ENCODE results near the gene LIFR.
"Not testable (repeated sequence)": the region's sequence is repeated elsewhere in the genome, so short reads cannot be mapped to it uniquely, and the experiment has no call there.

Gene LIFR

GRCh38 chr5:38582293-38582974, 26.0 kb upstream of the LIFR start:
- no peak for DNase-seq (ENCODE audit: low read depth)

- DNase-seq (ENCODE audit: low read depth) = no peak
Measured at GRCh38 chr5:38581597-38581996, 25.2 kb upstream of the LIFR start.

- DNase-seq (ENCODE audit: low read depth) = no peak
Measured at GRCh38 chr5:38579105-38579504, 22.7 kb upstream of the LIFR start.

GRCh38 chr5:38576961-38577684, 20.7 kb upstream of the LIFR start:
- no peak for DNase-seq (ENCODE audit: low read depth)

GRCh38 chr5:38576442-38576841, 20.0 kb upstream of the LIFR start:
- no peak for DNase-seq (ENCODE audit: low read depth)

- no peak for DNase-seq (ENCODE audit: low read depth)
Measured at GRCh38 chr5:38575476-38575875, 19.0 kb upstream of the LIFR start.

GRCh38 chr5:38574009-38574408, 17.6 kb upstream of the LIFR start:
- no peak for DNase-seq (ENCODE audit: low read depth)

GRCh38 chr5:38573521-38573920, 17.1 kb upstream of the LIFR start:
- DNase-seq (ENCODE audit: low read depth) = no peak

- DNase-seq (ENCODE audit: low read depth) = no peak
Measured at GRCh38 chr5:38569180-38569579, 12.7 kb upstream of the LIFR start.

GRCh38 chr5:38567306-38567705, 10.9 kb upstream of the LIFR start:
- DNase-seq (ENCODE audit: low read depth) = not testable (repeated sequence)

GRCh38 chr5:38563624-38564023, 7.2 kb upstream of the LIFR start:
- DNase-seq (ENCODE audit: low read depth) = no peak

- no peak for DNase-seq (ENCODE audit: low read depth)
Measured at GRCh38 chr5:38562444-38563210, 6.2 kb upstream of the LIFR start.

GRCh38 chr5:38559428-38559827, 3.0 kb upstream of the LIFR start:
- peak; percentile 21 for DNase-seq (ENCODE audit: low read depth)

GRCh38 chr5:38557792-38558191, 1.3 kb upstream of the LIFR start:
- no peak for DNase-seq (ENCODE audit: low read depth)

- no peak for DNase-seq (ENCODE audit: low read depth)
Measured at GRCh38 chr5:38557308-38557710, 863 bp upstream of the LIFR start.

GRCh38 chr5:38556088-38556598, 303 bp downstream of the LIFR start:
- DNase-seq (ENCODE audit: low read depth) = no peak

GRCh38 chr5:38555354-38556087, 925 bp downstream of the LIFR start:
- no peak for DNase-seq (ENCODE audit: low read depth)

GRCh38 chr5:38554861-38555260, 1.6 kb downstream of the LIFR start:
- DNase-seq (ENCODE audit: low read depth) = no peak

- DNase-seq (ENCODE audit: low read depth) = no peak
Measured at GRCh38 chr5:38554403-38554802, 2.0 kb downstream of the LIFR start.

GRCh38 chr5:38553001-38553521, 3.4 kb downstream of the LIFR start:
- no peak for DNase-seq (ENCODE audit: low read depth)

- peak; percentile 62 for DNase-seq (ENCODE audit: low read depth)
Measured at GRCh38 chr5:38551030-38552017, 5.1 kb downstream of the LIFR start.
